Spleen (tissue), 7 donors: ENCODE measurements around the gene C1QC.

Experiments
- CTCF ChIP-seq, 11 experiments: fragments of 200-600 bp in 7 of 11; fragments of 450-650 bp in 4 of 11; sonication (generic) in 4 of 11; IDR thresholded peaks in 8 of 11; conservative IDR thresholded peaks in 3 of 11; 1 replicate in 7 of 11; 2 replicates in 4 of 11; pipeline versions ENCODE4 v1.4.0 to v1.8.0; 2016 to 2021; ENCODE audit warnings: antibody characterized with exemption in 11 of 11, inconsistent platforms in 4 of 11, mild to moderate bottlenecking in 1 of 11
- POLR2A ChIP-seq, 3 donors: fragments of 450-650 bp; IDR thresholded peaks; one replicate each; pipeline ENCODE4 v1.5.1; 2017; ENCODE audit warnings: antibody characterized with exemption in 3 of 3, mild to moderate bottlenecking in 1 of 3
- POLR2AphosphoS5 ChIP-seq, 3 donors: sonication (generic); formaldehyde crosslinking; IDR thresholded peaks; one replicate each; pipeline ENCODE4 v1.5.1; 2017; ENCODE audit warnings: antibody characterized with exemption in 3 of 3
- donor health status: DM: no; HTN: no; CAD: no; lungs with moderate emphysema.
- donor health status: DM: no; HTN: no; CAD: no.
- donor health status: DM: no; HTN: no; CAD: no.

- TF ChIP-seq CTCF (IDR thresholded peaks at IDR 0.05 in 8 of 11, conservative IDR thresholded peaks at IDR 0.05 in 3 of 11) = no peak
- no peak for TF ChIP-seq POLR2A (IDR thresholded peaks at IDR 0.05)
- TF ChIP-seq POLR2AphosphoS5 (IDR thresholded peaks at IDR 0.05) = no peak
These were observed 37.3 kb upstream of the C1QC start for GRCh38 chr1:22606161-22606560.
